ENCODE results near the gene MTRF1L. TPM values are rescaled to one million over a fixed set of nuclear protein-coding genes. Genes with fewer than 3 reads are reported as not detected.
"Not testable (repeated sequence)": the region's sequence is repeated elsewhere in the genome, so short reads cannot be mapped to it uniquely, and the experiment has no call there.

MTRF1L gene
- polyA plus RNA-seq, 3 donors = 8.2 to 12.8 (median 10.8) TPM

- H3K4me3 Mint-ChIP-seq = no peak overlapping the region
- no peak overlapping the region for H3K27ac ChIP-seq (ENCODE audit: low read depth in 1 of 2, low read length in 2 of 2)
- H3K36me3 Mint-ChIP-seq = peaks cover 17 to 21% of the 10 kb centered on the region in 2 donors
- H3K4me3 ChIP-seq (replicated peaks in 1 of 3; ENCODE audit: low read depth in 2 of 3, low read length in 3 of 3) = no peak overlapping the region
- H3K79me2 ChIP-seq (ENCODE audit: insufficient read depth, low read length) = peaks cover 67% of the 10 kb centered on the region
- no peak overlapping the region for H3K9ac ChIP-seq (ENCODE audit: insufficient read depth, low read length, poor library complexity, severe bottlenecking)
- peaks cover 0 to 2% (median under 1%) of the 10 kb centered on the region in 3 donors for H3K27me3 Mint-ChIP-seq (ENCODE audit: low read depth in 3 of 3)
- no peak overlapping the region for H3K4me2 ChIP-seq (replicated peaks; ENCODE audit: extremely low read depth, low read length, poor library complexity, severe bottlenecking)
- intact Hi-C loops (cut with micrococcal nuclease) = no loop called here
- H3K4me1 Mint-ChIP-seq = peaks cover 21% of the 10 kb centered on the region
- no CpG with 5 or more reads among the region's 2 CpGs for WGBS (ENCODE audit: insufficient coverage)
- DNase-seq = no peak
- H3K36me3 ChIP-seq (replicated peaks in 1 of 2; ENCODE audit: control insufficient read depth in 1 of 2, insufficient read depth in 2 of 2, low read length in 2 of 2) = peaks cover 2 to 23% of the 10 kb centered on the region in 2 donors
- H3K27ac Mint-ChIP-seq = peak overlapping the region in 5 of 7 donors; percentile 12 to 72 (median 37)
- peaks cover 0 to 3% (median 0%) of the 10 kb centered on the region in 7 donors for H3K9me3 Mint-ChIP-seq
- H3K4me1 ChIP-seq (ENCODE audit: control insufficient read depth in 1 of 2, insufficient read depth in 2 of 2, low read length in 2 of 2) = peaks cover 21 to 24% of the 10 kb centered on the region in 2 donors
- H3K27me3 ChIP-seq (ENCODE audit: control insufficient read depth in 2 of 2, insufficient read depth in 2 of 2, low read length in 2 of 2) = no peaks in the 10 kb centered on the region
- H3K9me3 ChIP-seq (replicated peaks in 1 of 2; ENCODE audit: control insufficient read depth in 1 of 2, insufficient read depth in 1 of 2, low read length in 2 of 2) = no peaks in the 10 kb centered on the region
- TF ChIP-seq CTCF (IDR thresholded peaks at IDR 0.05) = no peak
- H2AFZ ChIP-seq (ENCODE audit: insufficient read depth, low read depth, low read length, poor library complexity, severe bottlenecking) = no peak overlapping the region
- peaks cover 14% of the 10 kb centered on the region for H4K20me1 ChIP-seq (ENCODE audit: insufficient read depth, low read length)
These were observed 15.5 kb downstream of the MTRF1L start for GRCh38 chr6:152986978-152987377.

- H2AFZ ChIP-seq (ENCODE audit: insufficient read depth, low read depth, low read length, poor library complexity, severe bottlenecking); H3K9ac ChIP-seq (ENCODE audit: insufficient read depth, low read length, poor library complexity, severe bottlenecking); H3K4me3 Mint-ChIP-seq; H3K4me3 ChIP-seq (replicated peaks in 1 of 3; ENCODE audit: low read depth in 2 of 3, low read length in 3 of 3); H3K4me2 ChIP-seq (replicated peaks; ENCODE audit: extremely low read depth, low read length, poor library complexity, severe bottlenecking); H3K9me3 ChIP-seq (replicated peaks in 1 of 2; ENCODE audit: control insufficient read depth in 1 of 2, insufficient read depth in 1 of 2, low read length in 2 of 2); H3K36me3 Mint-ChIP-seq; H3K27me3 ChIP-seq (ENCODE audit: control insufficient read depth in 2 of 2, insufficient read depth in 2 of 2, low read length in 2 of 2); H3K36me3 ChIP-seq (replicated peaks in 1 of 2; ENCODE audit: control insufficient read depth in 1 of 2, insufficient read depth in 2 of 2, low read length in 2 of 2); H3K27me3 Mint-ChIP-seq (ENCODE audit: low read depth in 3 of 3); DNase-seq; intact Hi-C loops (cut with micrococcal nuclease); H3K9me3 Mint-ChIP-seq: not testable (repeated sequence)
- peaks cover 67% of the 10 kb centered on the region for H3K79me2 ChIP-seq (ENCODE audit: insufficient read depth, low read length)
- H3K4me1 Mint-ChIP-seq = peaks cover 31% of the 10 kb centered on the region
- H3K4me1 ChIP-seq (ENCODE audit: control insufficient read depth in 1 of 2, insufficient read depth in 2 of 2, low read length in 2 of 2) = peaks cover 23 to 38% of the 10 kb centered on the region in 2 donors
- 97% methylated on average over 6 of the region's 11 CpGs for WGBS (ENCODE audit: insufficient coverage)
- H4K20me1 ChIP-seq (ENCODE audit: insufficient read depth, low read length) = peaks cover 13% of the 10 kb centered on the region
- peak overlapping the region in 5 of 7 donors; percentile 35 to 99 (median 54) for H3K27ac Mint-ChIP-seq
- peak overlapping the region in 1 of 2 donors; percentile 96 for H3K27ac ChIP-seq (ENCODE audit: low read depth in 1 of 2, low read length in 2 of 2)
These were observed 17.2 kb downstream of the MTRF1L start for GRCh38 chr6:152985300-152985699.
